ENCODE data around the gene CLDN10.

CLDN10 gene

DNA sequence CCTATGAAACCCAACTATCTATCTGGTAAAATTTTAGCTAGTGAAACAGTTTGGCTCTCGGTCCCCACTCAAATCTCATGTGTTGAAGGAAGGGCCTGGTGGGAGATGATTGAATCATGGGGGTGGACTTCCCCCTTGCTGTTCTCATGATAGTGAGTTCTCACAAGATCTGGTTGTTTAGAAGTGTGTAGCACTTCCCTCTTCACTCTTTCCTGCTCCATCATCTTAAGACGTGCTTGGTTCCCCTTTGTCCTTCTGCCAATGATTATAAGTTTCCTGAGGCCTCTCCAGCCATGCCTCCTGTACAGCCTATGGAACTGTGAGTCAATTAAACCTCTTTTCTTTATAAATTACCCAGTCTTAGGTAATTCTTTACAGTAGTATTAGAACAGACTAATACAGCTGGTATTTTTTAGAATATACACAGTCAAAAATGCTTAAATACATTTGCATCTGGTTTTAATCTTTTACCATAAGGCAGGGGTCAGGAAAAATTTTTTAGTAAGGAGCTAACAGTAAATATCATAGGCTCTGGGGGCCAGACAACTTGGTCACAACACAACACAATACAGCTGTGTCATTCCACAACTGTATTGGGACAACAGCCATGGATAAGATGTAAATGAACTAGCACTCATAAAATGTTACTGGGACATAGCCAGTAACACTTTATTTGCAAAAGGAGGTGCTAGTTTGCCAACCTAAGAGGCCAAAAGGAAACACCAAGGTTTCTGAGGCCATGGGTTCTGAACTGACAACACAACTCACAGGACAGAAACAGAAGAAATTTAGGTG is 67.7 kb downstream of the CLDN10 start:
- H3K4me3 ChIP-seq (ENCODE audit: low read length), result no peak overlapping the region
- H3K4me1 ChIP-seq (ENCODE audit: insufficient read depth, low read length), result peaks cover 5% of the 10 kb centered on the region
- peaks cover 70% of the 10 kb centered on the region for H3K36me3 ChIP-seq (ENCODE audit: insufficient read depth, low read length)
- H3K9me3 ChIP-seq (ENCODE audit: low read length), result no peaks in the 10 kb centered on the region
- H3K27me3 ChIP-seq (ENCODE audit: insufficient read depth, low read length), result no peaks in the 10 kb centered on the region
- H2AFZ ChIP-seq (ENCODE audit: low read depth, low read length), result no peak overlapping the region

DNA sequence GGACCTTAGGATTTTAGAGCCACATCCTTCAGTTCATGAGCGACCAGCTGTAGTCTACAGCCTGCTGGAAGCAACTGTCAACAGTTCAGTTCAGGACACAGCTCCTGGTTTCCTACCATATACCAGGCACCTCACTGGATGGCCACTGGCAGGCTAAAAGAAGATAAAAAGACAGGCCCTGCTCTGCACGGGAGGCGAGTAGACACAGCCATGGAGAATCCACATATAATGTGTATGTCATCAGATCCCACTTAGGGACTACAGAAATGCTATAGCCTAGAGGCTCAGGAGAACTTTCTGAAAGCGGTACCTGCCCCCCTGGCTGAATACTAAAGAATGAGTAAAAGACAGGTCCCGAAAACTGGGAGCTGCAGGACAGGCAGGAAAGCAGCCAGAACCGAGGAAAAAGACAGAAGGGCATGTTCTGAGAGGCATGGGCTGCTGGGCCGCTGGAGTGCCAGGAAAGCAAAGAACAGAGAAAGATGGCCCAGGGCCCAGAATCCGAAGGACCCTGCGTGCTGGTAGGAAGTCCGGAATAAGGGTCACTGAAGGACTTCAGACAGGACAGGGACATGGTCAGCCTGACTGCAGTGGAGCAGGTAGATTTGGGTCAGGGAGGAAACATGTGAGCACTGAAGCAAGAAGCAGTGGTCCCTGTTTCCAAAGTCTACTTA is 68.4 kb downstream of the CLDN10 start:
- Histone ChIP-seq H3K9me3 (ENCODE audit: low read length) (no peaks in the 10 kb centered on the region), H3K4me3 (ENCODE audit: low read length) (no peak overlapping the region), H2AFZ (ENCODE audit: low read depth, low read length) (no peak overlapping the region), H3K36me3 (ENCODE audit: insufficient read depth, low read length) (peaks cover 64% of the 10 kb centered on the region), H3K27me3 (ENCODE audit: insufficient read depth, low read length) (no peaks in the 10 kb centered on the region), H3K4me1 (ENCODE audit: insufficient read depth, low read length) (peaks cover 5% of the 10 kb centered on the region)

DNA sequence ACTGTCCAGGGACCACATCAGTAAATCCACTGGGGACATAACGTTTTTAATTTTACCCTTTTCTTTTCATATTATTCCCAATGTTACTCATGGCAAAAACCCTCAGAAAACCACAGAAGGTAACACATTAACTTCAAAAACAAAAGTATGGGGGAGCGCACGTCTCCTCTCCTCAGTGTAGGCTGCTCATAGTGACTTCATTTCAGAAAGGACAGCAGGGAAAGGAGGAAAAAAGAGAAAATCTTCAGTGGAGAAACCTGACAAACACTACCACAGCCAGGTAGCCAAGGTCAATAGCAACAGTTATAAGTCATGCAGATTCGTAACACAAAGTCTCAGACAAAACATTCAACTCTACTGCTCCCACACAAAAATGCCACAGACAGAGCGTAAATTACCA is 70.6 kb downstream of the CLDN10 start:
- peaks cover 60% of the 10 kb centered on the region for H3K36me3 ChIP-seq (ENCODE audit: insufficient read depth, low read length)
- H3K4me3 ChIP-seq (ENCODE audit: low read length), result no peak overlapping the region
- H3K4me1 ChIP-seq (ENCODE audit: insufficient read depth, low read length), result peaks cover 5% of the 10 kb centered on the region
- no peak overlapping the region for H2AFZ ChIP-seq (ENCODE audit: low read depth, low read length)
- peaks cover 2% of the 10 kb centered on the region for H3K9me3 ChIP-seq (ENCODE audit: low read length)
- H3K27me3 ChIP-seq (ENCODE audit: insufficient read depth, low read length), result no peaks in the 10 kb centered on the region

DNA sequence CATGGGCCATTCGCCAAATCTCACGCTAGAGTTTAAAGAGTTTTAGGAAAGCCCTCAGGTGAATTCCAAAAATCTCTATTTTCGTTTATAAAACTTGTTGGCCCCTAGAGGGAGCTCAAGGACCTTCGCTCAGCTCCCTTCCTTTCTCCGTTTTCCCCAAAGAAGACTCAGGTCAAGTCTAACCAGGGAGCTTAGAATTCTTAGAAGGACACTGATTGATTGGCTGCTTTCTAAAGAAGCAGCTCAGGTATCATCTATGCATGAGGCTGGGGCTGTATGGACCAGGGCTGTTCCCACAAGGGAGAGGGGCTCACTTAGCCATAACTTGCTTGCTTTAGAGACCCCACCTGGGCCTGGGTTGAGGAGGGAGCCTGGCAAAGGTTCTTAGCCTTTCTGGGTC is 71.5 kb downstream of the CLDN10 start:
- no peaks in the 10 kb centered on the region for H3K27me3 ChIP-seq (ENCODE audit: insufficient read depth, low read length)
- peaks cover 5% of the 10 kb centered on the region for H3K4me1 ChIP-seq (ENCODE audit: insufficient read depth, low read length)
- peaks cover 2% of the 10 kb centered on the region for H3K9me3 ChIP-seq (ENCODE audit: low read length)
- H3K4me3 ChIP-seq (ENCODE audit: low read length), result no peak overlapping the region
- peaks cover 69% of the 10 kb centered on the region for H3K36me3 ChIP-seq (ENCODE audit: insufficient read depth, low read length)
- no peak overlapping the region for H2AFZ ChIP-seq (ENCODE audit: low read depth, low read length)

DNA sequence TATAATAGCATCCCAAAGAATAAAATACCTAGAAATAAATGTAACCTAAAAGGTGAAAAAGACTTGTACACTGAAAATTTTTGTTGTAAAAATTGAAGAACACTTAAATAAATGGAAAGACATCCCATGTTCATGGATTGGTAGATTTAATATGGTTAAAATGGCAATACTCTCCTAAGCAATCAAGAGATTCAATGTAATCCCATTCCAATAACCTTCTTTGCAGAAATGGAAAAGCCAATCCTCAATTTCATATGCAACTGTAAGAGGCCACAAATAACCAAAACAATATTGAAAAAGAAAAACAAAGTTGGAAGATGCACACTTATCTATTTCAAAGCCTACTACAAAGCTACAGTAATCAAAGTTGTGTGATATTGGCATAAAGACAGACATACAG is 74.2 kb downstream of the CLDN10 start:
- H3K27me3 ChIP-seq (ENCODE audit: insufficient read depth, low read length), result no peaks in the 10 kb centered on the region
- no peak overlapping the region for H3K4me3 ChIP-seq (ENCODE audit: low read length)
- H3K4me1 ChIP-seq (ENCODE audit: insufficient read depth, low read length), result peaks cover 3% of the 10 kb centered on the region
- peaks cover 2% of the 10 kb centered on the region for H3K9me3 ChIP-seq (ENCODE audit: low read length)
- peaks cover 70% of the 10 kb centered on the region for H3K36me3 ChIP-seq (ENCODE audit: insufficient read depth, low read length)
- H2AFZ ChIP-seq (ENCODE audit: low read depth, low read length), result no peak overlapping the region

DNA sequence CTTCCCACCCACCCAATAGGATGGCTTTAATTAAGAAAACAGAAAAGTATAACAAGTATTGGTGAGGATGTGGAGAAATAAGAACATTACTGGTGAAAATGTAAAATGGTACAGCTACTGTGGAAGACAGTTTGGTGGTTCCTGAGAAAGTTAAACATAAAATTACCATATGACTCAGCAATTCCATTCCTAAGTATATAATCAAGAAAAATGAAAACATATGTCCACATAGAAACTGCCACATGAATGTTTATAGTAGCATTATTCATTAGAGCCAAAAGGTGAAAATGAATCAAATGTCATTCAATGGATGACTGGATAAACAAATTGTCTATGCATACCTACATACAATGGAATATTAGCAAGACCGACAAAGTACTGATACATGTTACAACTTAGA is 75.1 kb downstream of the CLDN10 start:
- H3K36me3 ChIP-seq (ENCODE audit: insufficient read depth, low read length), result peaks cover 71% of the 10 kb centered on the region
- H3K9me3 ChIP-seq (ENCODE audit: low read length), result peaks cover 2% of the 10 kb centered on the region
- peaks cover 8% of the 10 kb centered on the region for H3K4me1 ChIP-seq (ENCODE audit: insufficient read depth, low read length)
- H2AFZ ChIP-seq (ENCODE audit: low read depth, low read length), result no peak overlapping the region
- no peak overlapping the region for H3K4me3 ChIP-seq (ENCODE audit: low read length)
- no peaks in the 10 kb centered on the region for H3K27me3 ChIP-seq (ENCODE audit: insufficient read depth, low read length)

DNA sequence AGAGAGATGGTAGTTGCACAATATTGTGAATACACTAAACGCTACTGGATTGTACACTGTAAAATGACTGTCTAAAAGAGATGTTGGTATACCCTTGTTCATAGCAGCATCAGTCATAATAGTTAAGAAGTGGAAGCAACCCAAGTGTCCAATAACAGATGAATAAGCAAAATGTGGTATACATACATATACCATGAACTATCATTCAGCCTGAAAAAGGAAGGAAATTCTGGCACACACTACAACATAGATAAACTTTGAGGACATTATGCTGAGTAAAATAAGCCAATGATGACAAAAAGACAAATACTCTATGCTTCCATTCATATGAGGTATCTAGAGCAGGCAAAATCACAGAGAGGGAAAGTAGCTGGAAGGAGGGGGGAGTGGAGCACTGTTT is 76.0 kb downstream of the CLDN10 start:
- Histone ChIP-seq H3K4me3 (ENCODE audit: low read length) (no peak overlapping the region), H3K4me1 (ENCODE audit: insufficient read depth, low read length) (peaks cover 8% of the 10 kb centered on the region), H3K27me3 (ENCODE audit: insufficient read depth, low read length) (no peaks in the 10 kb centered on the region), H3K9me3 (ENCODE audit: low read length) (peaks cover 2% of the 10 kb centered on the region), H3K36me3 (ENCODE audit: insufficient read depth, low read length) (peaks cover 69% of the 10 kb centered on the region), H2AFZ (ENCODE audit: low read depth, low read length) (no peak overlapping the region)

DNA sequence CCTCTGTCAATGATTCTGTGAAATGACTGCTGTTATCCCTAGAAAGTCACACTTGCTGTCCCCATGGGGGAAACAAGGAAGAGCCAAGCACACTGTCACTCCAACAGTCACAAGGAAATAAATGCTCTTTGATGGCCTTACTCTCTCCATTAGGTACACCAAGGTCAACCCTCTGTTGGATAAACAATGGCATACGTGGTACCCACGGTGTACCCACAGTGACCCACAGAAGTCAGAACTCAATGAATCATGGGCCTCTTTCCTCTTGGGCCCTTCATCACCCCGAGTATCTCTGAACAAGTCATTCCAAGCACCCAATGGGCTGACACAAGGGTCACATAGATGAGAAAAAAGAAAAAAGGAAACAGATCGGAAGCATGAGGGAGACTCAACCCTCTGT is 76.6 kb downstream of the CLDN10 start:
- Histone ChIP-seq H3K9me3 (ENCODE audit: low read length) (peaks cover 2% of the 10 kb centered on the region), H2AFZ (ENCODE audit: low read depth, low read length) (no peak overlapping the region), H3K27me3 (ENCODE audit: insufficient read depth, low read length) (no peaks in the 10 kb centered on the region), H3K36me3 (ENCODE audit: insufficient read depth, low read length) (peaks cover 72% of the 10 kb centered on the region), H3K4me1 (ENCODE audit: insufficient read depth, low read length) (peaks cover 8% of the 10 kb centered on the region), H3K4me3 (ENCODE audit: low read length) (no peak overlapping the region)
